ENCODE results near the gene CNST.

Gene CNST

GRCh38 chr1:246527402-246528088, 38.7 kb upstream of the CNST start:
- H3K4me3 ChIP-seq (replicated peaks; ENCODE audit: low read depth, low read length) = no peak overlapping the region
- TF ChIP-seq CTCF (IDR thresholded peaks at IDR 0.05; ENCODE audit: low read depth, low read length, missing control alignments) = no peak
- no peak for DNase-seq (ENCODE audit: extremely low read depth, low read depth)

- TF ChIP-seq CTCF (IDR thresholded peaks at IDR 0.05; ENCODE audit: low read depth, low read length, missing control alignments) = no peak
- H3K4me3 ChIP-seq (replicated peaks; ENCODE audit: low read depth, low read length) = no peak overlapping the region
- no peak for DNase-seq (ENCODE audit: extremely low read depth, low read depth)
Observed at GRCh38 chr1:246528933-246529731, 37.1 kb upstream of the CNST start.

- TF ChIP-seq CTCF (IDR thresholded peaks at IDR 0.05; ENCODE audit: low read depth, low read length, missing control alignments) = no peak
- no peak for DNase-seq (ENCODE audit: extremely low read depth, low read depth)
- no peak overlapping the region for H3K4me3 ChIP-seq (replicated peaks; ENCODE audit: low read depth, low read length)
Observed at GRCh38 chr1:246530482-246530881, 35.8 kb upstream of the CNST start.

- TF ChIP-seq CTCF (IDR thresholded peaks at IDR 0.05; ENCODE audit: low read depth, low read length, missing control alignments) = peak; percentile 20
- H3K4me3 ChIP-seq (replicated peaks; ENCODE audit: low read depth, low read length) = no peak overlapping the region
- no peak for DNase-seq (ENCODE audit: extremely low read depth, low read depth)
Observed at GRCh38 chr1:246532519-246532918, 33.7 kb upstream of the CNST start.

GRCh38 chr1:246533371-246533905, 32.8 kb upstream of the CNST start:
- H3K4me3 ChIP-seq (replicated peaks; ENCODE audit: low read depth, low read length) = no peak overlapping the region
- no peak for DNase-seq (ENCODE audit: extremely low read depth, low read depth)
- no peak for TF ChIP-seq CTCF (IDR thresholded peaks at IDR 0.05; ENCODE audit: low read depth, low read length, missing control alignments)

- no peak for TF ChIP-seq CTCF (IDR thresholded peaks at IDR 0.05; ENCODE audit: low read depth, low read length, missing control alignments)
Observed at GRCh38 chr1:246534114-246534513, 32.1 kb upstream of the CNST start.

More at GRCh38 chr1:246534114-246534513, 32.1 kb upstream of the CNST start:
- H3K4me3 ChIP-seq (replicated peaks; ENCODE audit: low read depth, low read length) = no peak overlapping the region
- no peak for DNase-seq (ENCODE audit: extremely low read depth, low read depth)
